Bronchial epithelial cell (primary cell): ENCODE data around the gene ADGB. TPM values are rescaled to one million over a fixed set of nuclear protein-coding genes. Genes with fewer than 3 reads are reported as not detected.

ENCODE experiments used
- DNase-seq: peaks from one replicate; pipeline ENCODE4 v3.0.0-alpha.2; 2010; ENCODE audit warnings: low read depth
- FAIRE-seq: peaks from 2 replicates; lab custom pipeline; 2011; peaks lifted over from hg19 to GRCh38; lab: Jason Lieb, UNC
- H3K27me3 ChIP-seq: 2 replicates; pipeline ENCODE4 v1.5.1; 2011; ENCODE audit warnings: low read length; ENCODE audit not compliant: control insufficient read depth, insufficient read depth
- H3K36me3 ChIP-seq: 2 replicates; pipeline ENCODE4 v1.5.1; 2011; ENCODE audit warnings: low read length; ENCODE audit not compliant: control insufficient read depth, insufficient read depth
- H3K4me3 ChIP-seq: 2 replicates; pipeline ENCODE4 v1.5.1; 2011; ENCODE audit warnings: mild to moderate bottlenecking, low read depth, low read length, control low read depth
- CTCF ChIP-seq: IDR thresholded peaks from 2 replicates; pipeline ENCODE4 v1.5.1; 2011; ENCODE audit warnings: mild to moderate bottlenecking, moderate library complexity, low read length, control low read depth, inconsistent platforms; ENCODE audit not compliant: insufficient read depth, severe bottlenecking
- total RNA-seq: library from RNA; depleted of rRNA; stranded (reverse); fragments of >200 nt; gene quantifications from 2 replicates; pipeline ENCODE4 v1.2.1, GENCODE V29; 2014

Gene ADGB
- total RNA-seq, 1 donor from 2014 or later = not detected

GRCh38 chr6:146601352-146601751 lies 2.6 kb downstream of the ADGB start:
- H3K27me3 ChIP-seq = no peaks in the 10 kb centered on the region
- H3K4me3 ChIP-seq = no peak overlapping the region
- DNase-seq (no peak), FAIRE-seq (no peak)
- TF ChIP-seq CTCF = no peak
- no peaks in the 10 kb centered on the region for H3K36me3 ChIP-seq

- no peak for FAIRE-seq
- no peak for DNase-seq
- H3K36me3 ChIP-seq = no peaks in the 10 kb centered on the region
- no peaks in the 10 kb centered on the region for H3K27me3 ChIP-seq
- H3K4me3 ChIP-seq = no peak overlapping the region
- TF ChIP-seq CTCF = no peak
These were observed 3.8 kb downstream of the ADGB start for GRCh38 chr6:146602526-146602925.

GRCh38 chr6:146613947-146614346 lies 15.2 kb downstream of the ADGB start:
- H3K4me3 ChIP-seq = no peak overlapping the region
- no peaks in the 10 kb centered on the region for H3K36me3 ChIP-seq
- FAIRE-seq = no peak
- DNase-seq = no peak
- H3K27me3 ChIP-seq = no peaks in the 10 kb centered on the region
- TF ChIP-seq CTCF = no peak

- no peak for TF ChIP-seq CTCF
- peak; percentile 17 for DNase-seq
These were observed 21.9 kb downstream of the ADGB start for GRCh38 chr6:146620655-146621054.

GRCh38 chr6:146628350-146628749 lies 29.6 kb downstream of the ADGB start:
- TF ChIP-seq CTCF = no peak
- no peak overlapping the region for H3K4me3 ChIP-seq
- H3K36me3 ChIP-seq = no peaks in the 10 kb centered on the region
- no peak for FAIRE-seq
- no peaks in the 10 kb centered on the region for H3K27me3 ChIP-seq
- DNase-seq = no peak

More at GRCh38 chr6:146620655-146621054, 21.9 kb downstream of the ADGB start:
- H3K36me3 ChIP-seq = no peaks in the 10 kb centered on the region
- no peaks in the 10 kb centered on the region for H3K27me3 ChIP-seq
- H3K4me3 ChIP-seq = no peak overlapping the region
- FAIRE-seq = no peak

GRCh38 chr6:146634022-146634421 lies 35.2 kb downstream of the ADGB start:
- Histone ChIP-seq H3K36me3 (no peaks in the 10 kb centered on the region), H3K4me3 (no peak overlapping the region), H3K27me3 (no peaks in the 10 kb centered on the region)
- no peak for TF ChIP-seq CTCF
- no peak for FAIRE-seq
- DNase-seq = no peak
